Activated T-cell treated with anti-CD3 and anti-CD28 coated beads, Interleukin-2, amount 50 U/mL, for 4 hours (primary cell): Measurements from ENCODE around the gene GPC1. TPM values are rescaled to one million over a fixed set of nuclear protein-coding genes. Genes with fewer than 3 reads are reported as not detected.

Experiments used
- ATAC-seq, 2 donors: fragments of 200-7000 bp; cut with Tn5 transposase; one replicate each; pipeline ENCODE4 v1.10.0; 2021
- DNase-seq: peaks from one replicate; pipeline ENCODE4 v3.0.0-alpha.2; 2020
- H3K27me3 Mint-ChIP-seq: one replicate; pipeline ENCODE4 v1.8.0; 2021; ENCODE audit warnings: low read depth, mixed read lengths
- H3K36me3 Mint-ChIP-seq: one replicate; pipeline ENCODE4 v1.8.0; 2022; ENCODE audit warnings: mixed read lengths; ENCODE audit not compliant: insufficient read depth
- H3K4me1 Mint-ChIP-seq: one replicate; pipeline ENCODE4 v1.8.0; 2021; ENCODE audit warnings: low read depth, mixed read lengths
- H3K4me3 Mint-ChIP-seq: one replicate; pipeline ENCODE4 v1.8.0; 2021; ENCODE audit warnings: mild to moderate bottlenecking, moderate library complexity, mixed read lengths
- H3K9me3 Mint-ChIP-seq: one replicate; pipeline ENCODE4 v1.8.0; 2021; ENCODE audit warnings: mixed read lengths
- total RNA-seq, 3 donors: library from RNA; stranded (reverse); gene quantifications; one replicate each; pipeline ENCODE4 v1.2.1, GENCODE V29; 2021

GPC1 gene
- total RNA-seq, 3 donors from 2014 or later, result 3.7 to 6.3 (median 5.9) TPM

DNA sequence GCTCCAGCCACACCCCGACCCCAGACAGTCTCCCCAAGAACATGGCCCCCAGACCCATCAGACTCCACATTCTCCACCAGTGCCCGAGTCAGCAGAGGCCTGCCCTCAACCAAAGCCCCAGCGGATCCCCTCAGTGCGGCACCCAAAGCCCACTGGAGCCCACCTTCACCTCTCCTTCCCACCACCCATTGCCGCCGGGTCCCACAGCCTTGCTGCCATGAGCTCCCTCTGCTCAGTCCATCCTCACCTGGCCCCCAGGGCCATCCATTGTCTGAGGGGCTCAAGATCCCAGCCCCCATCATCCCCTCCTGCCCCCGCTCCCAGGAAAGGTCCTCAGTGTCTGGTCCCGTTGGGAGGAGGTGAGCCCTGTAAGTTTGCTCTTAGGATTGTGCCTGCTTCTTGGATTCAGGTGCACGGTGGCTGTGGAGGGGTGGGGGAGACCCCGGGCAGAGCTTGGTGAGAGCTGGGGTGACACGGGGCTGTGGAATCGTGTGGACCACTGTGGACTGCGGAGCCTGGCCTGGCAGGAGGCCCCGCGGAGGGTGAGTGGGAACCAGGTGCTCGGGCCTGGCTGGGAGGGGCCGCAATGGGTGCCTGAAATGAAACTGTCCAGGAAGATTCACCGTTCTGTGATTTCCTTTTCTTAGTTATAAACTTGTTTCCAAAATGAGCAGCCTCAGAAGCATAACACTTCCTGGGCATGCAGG is 32.7 kb upstream of the GPC1 start:
- Mint-ChIP-seq H3K27me3 (no peaks in the 10 kb centered on the region), H3K9me3 (no peaks in the 10 kb centered on the region), H3K4me1 (peaks cover 19% of the 10 kb centered on the region), H3K36me3 (no peaks in the 10 kb centered on the region), H3K4me3 (peak overlapping the region; percentile 41)
- no peak for DNase-seq
- peak in 1 of 2 donors; percentile 41 for ATAC-seq

DNA sequence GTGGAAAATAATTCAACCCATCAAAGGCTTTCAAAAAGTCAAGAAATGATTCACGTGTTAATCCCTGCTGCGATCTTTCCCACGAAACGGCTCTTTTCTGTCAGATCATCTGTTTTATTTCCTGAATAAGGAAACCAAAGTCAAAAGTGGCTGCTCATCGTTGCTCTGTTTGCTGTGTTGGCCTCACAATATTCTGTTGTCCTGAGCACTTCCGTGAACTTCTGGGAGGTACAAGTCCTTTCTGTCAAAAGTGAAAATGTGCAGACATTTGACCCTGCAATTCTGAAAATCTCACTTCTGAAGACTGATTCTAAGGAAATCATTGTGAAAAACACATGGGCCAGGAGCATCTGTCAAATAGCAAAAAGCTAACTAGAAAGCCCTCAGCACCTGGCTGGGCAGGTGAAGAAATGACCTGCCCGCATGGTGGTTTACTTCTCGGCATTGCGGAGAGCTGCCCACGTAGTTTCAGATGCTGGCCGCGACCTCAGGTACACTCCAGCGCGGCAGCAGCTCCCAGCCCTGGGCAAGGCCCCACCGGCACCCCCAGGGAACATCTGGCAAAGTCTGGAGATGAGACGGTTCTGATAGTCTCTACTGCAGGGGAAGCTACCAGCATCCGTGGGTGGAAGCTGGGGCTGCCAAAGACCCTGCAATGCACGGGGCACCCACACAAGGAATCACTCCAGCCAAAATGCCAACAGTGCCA is 31.9 kb upstream of the GPC1 start:
- Mint-ChIP-seq H3K36me3 (no peaks in the 10 kb centered on the region), H3K27me3 (no peaks in the 10 kb centered on the region), H3K9me3 (no peaks in the 10 kb centered on the region), H3K4me1 (peaks cover 19% of the 10 kb centered on the region), H3K4me3 (peak overlapping the region; percentile 41)
- ATAC-seq, result peak; percentile 41 to 47
- DNase-seq, result no peak

DNA sequence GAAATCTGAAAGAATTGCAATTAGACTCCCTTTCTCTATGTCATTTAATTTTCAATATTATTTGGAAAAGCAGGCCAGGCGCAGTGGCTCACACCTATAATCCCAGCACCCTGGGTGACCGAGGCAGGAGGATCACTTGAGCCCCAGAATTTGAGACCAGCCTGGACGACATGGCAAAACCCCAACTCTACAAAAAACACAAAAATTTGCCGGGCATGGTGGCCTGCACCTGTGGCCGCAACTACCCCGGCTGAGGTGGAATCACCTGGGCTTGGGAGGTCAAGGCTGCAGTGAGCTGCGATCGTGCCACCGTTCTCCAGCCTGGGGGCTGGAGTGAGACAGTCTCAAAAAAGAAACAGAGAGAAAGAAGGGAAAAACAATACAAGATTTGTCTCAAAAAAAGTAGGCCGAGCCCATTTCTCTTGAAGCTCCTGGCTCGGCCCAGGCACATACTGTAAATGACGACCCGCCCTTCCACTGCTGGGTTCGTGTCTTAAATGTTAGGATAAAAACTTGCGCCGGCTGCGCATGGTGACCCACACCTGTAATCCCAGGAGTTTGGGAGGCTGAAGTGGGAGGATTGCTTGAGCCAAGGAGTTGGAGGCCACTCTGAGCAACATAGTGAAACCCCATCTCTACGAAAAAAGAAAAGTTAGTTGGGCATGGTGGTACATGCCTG is 31.1 kb upstream of the GPC1 start:
- Mint-ChIP-seq H3K4me3 (no peak overlapping the region), H3K36me3 (no peaks in the 10 kb centered on the region), H3K9me3 (no peaks in the 10 kb centered on the region), H3K27me3 (no peaks in the 10 kb centered on the region), H3K4me1 (peaks cover 19% of the 10 kb centered on the region)
- DNase-seq, result no peak
- ATAC-seq, result no peak

DNA sequence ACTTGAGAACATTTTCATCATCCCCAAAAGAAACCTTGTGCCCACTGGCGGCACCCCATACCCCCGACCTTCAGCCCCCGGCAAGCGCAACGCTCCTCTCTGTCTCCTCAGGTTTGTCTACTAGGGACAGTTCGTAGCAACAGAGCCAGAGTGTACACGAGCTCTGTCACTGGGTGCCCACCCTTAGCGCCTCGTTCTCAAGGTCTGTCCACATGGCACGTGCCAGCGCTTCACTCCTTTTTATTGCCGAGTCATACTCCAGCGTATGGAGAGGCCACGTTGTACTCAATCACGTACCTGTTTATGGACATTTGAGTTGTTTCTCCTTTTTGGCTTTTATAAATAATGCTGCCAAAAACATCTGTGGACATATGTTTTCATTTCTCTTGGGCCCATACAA is 30.3 kb upstream of the GPC1 start:
- peaks cover under 1% of the 10 kb centered on the region for H3K27me3 Mint-ChIP-seq
- no peak for ATAC-seq
- DNase-seq, result no peak
- H3K4me3 Mint-ChIP-seq, result no peak overlapping the region
- no peaks in the 10 kb centered on the region for H3K36me3 Mint-ChIP-seq
- no peaks in the 10 kb centered on the region for H3K9me3 Mint-ChIP-seq
- H3K4me1 Mint-ChIP-seq, result peaks cover 19% of the 10 kb centered on the region

DNA sequence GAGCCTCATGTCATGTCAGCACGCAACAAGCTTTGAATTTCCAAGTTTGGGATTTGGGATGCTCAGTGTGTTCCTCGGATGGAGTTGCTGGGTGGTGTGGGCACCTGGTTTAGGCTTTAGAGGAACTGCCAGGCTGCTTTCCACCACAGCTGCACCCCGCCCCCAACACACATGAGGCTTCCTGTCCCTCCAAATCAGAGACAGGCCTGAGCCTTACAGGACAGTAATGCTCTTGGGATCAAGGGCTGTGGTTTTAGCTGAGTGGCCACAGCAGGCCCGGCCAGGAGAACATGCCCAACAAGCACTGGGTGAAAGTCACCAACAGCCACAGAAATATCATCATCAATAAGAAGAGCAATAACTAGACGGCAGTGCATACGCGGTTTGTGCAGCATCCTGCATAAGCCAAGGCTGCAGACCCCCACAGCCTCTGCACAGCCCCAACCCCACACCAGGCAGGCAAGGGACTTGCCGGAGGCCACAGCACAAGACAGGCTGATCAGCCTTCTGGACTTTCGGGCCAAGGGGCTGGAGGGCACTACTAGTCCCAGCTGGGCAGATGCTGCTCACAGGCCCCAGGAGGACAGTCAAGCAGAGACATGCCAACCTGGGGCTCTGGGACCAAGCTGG is 29.7 kb upstream of the GPC1 start:
- DNase-seq (no peak), ATAC-seq (no peak)
- peaks cover 19% of the 10 kb centered on the region for H3K4me1 Mint-ChIP-seq
- peaks cover 4% of the 10 kb centered on the region for H3K27me3 Mint-ChIP-seq
- H3K4me3 Mint-ChIP-seq, result no peak overlapping the region
- H3K9me3 Mint-ChIP-seq, result no peaks in the 10 kb centered on the region
- no peaks in the 10 kb centered on the region for H3K36me3 Mint-ChIP-seq

DNA sequence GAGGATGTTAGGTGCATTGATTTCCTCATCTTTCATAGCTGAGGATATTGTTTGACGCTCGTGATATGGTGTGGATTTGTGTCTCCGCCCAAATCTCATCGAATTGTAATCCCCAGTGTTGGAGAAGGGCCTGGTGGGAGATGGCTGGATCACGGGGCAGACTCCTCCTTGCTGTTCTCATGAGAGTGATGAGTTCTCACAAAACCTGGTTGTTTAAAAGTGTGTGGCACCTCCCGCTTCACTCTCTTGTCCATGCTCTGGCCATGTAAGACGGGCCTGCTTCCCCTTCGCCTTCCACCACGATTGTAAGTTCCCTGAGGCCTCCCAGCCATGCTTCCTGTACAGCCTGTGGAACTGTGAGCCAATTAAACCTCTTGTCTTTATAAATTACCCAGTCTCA is 28.4 kb upstream of the GPC1 start:
- peaks cover 19% of the 10 kb centered on the region for H3K4me1 Mint-ChIP-seq
- H3K36me3 Mint-ChIP-seq, result no peaks in the 10 kb centered on the region
- H3K4me3 Mint-ChIP-seq, result no peak overlapping the region
- ATAC-seq (no peak), DNase-seq (no peak)
- peaks cover 4% of the 10 kb centered on the region for H3K27me3 Mint-ChIP-seq
- no peaks in the 10 kb centered on the region for H3K9me3 Mint-ChIP-seq

DNA sequence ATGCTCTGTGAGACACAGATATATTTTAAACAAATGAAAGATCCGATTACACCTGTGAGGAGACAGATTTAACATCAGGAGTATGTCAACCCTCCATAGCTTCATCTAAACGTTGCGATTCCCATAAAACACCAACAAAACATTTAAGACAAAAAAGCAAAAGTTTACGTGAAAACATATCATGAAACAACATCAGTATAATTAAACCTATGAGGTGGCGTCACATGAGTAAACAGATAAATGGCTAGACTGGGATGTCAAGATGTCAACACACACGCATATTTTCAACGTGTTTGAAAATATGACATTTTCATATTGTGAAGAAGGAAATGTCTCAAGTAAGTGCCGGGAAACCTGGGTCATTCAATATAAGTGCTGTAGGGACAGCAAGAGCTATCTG is 25.5 kb upstream of the GPC1 start:
- H3K4me1 Mint-ChIP-seq, result no peaks in the 10 kb centered on the region
- H3K9me3 Mint-ChIP-seq, result no peaks in the 10 kb centered on the region
- H3K36me3 Mint-ChIP-seq, result no peaks in the 10 kb centered on the region
- no peak for DNase-seq
- no peak overlapping the region for H3K4me3 Mint-ChIP-seq
- peaks cover 4% of the 10 kb centered on the region for H3K27me3 Mint-ChIP-seq
- ATAC-seq, result no peak

DNA sequence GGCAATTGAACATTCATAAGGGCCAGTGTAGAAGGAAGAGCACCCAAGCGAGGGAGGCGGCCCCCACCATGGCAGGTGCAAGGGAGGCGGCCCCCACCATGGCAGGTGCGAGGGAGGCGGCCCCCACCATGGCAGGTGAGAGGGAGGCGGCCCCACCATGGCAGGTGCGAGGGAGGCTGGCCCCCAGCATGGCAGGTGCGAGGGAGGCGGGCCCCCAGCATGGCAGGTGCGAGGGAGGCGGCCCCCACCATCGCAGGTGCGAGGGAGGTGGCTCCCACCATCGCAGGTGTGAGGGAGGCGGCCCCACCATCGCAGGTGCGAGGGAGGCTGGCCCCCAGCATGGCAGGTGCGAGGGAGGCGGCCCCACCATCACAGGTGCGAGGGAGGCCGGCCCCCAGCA is 24.7 kb upstream of the GPC1 start:
- Mint-ChIP-seq H3K27me3 (peaks cover 4% of the 10 kb centered on the region), H3K4me1 (no peaks in the 10 kb centered on the region), H3K9me3 (no peaks in the 10 kb centered on the region), H3K36me3 (no peaks in the 10 kb centered on the region), H3K4me3 (no peak overlapping the region)
- ATAC-seq, result no peak
- no peak for DNase-seq

DNA sequence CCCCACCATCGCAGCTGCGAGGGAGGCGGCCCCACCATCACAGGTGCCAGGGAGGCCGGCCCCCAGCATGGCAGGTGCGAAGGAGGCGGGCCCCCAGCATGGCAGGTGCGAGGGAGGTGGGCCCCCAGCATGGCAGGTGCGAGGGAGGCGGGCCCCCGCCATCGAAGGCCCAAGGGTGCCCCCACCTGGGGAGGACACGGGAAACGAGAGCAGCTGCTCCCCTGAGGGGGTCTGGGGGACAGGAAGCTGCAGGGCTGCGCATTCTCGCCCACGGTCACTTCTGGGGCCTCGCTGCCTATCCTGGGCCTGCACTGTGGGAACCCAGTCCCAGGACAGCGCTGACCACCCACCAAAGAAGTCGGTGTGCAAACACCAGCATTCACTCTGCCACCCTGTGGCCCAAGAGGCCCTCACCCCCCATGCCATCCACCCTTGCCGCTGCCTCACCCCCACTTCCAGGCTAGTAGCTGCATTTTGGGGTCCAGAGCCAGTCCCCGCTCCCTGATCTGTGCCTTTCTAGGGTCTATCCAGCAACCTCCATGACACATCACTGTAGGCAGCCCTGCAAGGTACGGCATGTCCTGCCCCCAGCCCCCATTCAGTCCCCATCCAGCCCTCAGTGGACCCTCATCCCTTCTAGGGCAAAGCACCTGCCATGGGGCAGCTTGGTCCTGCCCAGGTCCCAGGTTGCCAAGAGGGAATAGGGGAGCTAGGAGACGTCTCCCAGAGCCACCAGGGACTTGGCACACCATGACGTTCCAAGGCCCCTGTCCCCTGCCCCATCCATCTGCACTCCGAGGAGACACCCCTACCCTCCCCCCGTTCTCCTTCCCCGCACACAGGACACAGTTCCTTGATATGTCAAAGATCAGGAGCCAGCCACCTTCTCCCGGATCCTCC is 24.0 kb upstream of the GPC1 start:
- H3K36me3 Mint-ChIP-seq, result no peaks in the 10 kb centered on the region
- no peak overlapping the region for H3K4me3 Mint-ChIP-seq
- H3K4me1 Mint-ChIP-seq, result no peaks in the 10 kb centered on the region
- ATAC-seq, result no peak
- peaks cover 4% of the 10 kb centered on the region for H3K27me3 Mint-ChIP-seq
- DNase-seq, result peak; percentile 1
- no peaks in the 10 kb centered on the region for H3K9me3 Mint-ChIP-seq

DNA sequence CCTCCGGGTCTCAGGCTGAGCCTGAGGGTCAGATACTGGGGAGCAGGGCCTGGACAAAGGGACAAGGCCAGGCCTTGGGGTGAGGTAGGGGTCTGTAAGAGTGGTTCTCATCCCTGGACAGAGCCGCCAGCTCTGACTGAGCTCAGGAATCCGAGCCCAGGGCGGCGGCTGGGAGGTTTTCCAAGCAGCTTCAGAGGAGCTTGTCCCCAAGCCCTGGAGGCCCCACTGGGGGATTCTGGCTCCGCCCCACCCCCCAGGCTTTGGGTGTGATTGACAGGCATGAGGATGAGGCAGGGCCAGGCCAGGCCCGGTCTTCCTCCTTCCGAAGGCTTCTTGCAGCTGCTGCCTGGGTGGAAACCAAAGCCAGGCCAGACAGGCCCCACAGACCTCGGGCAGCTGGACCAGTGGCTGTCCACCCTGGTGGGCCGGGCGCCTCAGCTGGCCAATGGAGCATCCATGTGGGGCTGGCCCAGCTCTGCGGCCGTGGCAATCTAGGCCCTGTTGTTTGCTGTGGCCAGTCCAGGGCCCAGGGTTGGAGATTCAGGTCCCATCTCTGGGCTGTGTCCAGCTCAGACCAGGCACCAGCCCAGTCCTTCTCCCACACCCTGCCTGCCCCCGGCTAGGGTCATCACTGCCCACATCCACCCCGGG is 23.1 kb upstream of the GPC1 start:
- peaks cover 4% of the 10 kb centered on the region for H3K27me3 Mint-ChIP-seq
- ATAC-seq (no peak), DNase-seq (peak; percentile 2)
- no peaks in the 10 kb centered on the region for H3K4me1 Mint-ChIP-seq
- H3K9me3 Mint-ChIP-seq, result no peaks in the 10 kb centered on the region
- no peak overlapping the region for H3K4me3 Mint-ChIP-seq
- no peaks in the 10 kb centered on the region for H3K36me3 Mint-ChIP-seq

DNA sequence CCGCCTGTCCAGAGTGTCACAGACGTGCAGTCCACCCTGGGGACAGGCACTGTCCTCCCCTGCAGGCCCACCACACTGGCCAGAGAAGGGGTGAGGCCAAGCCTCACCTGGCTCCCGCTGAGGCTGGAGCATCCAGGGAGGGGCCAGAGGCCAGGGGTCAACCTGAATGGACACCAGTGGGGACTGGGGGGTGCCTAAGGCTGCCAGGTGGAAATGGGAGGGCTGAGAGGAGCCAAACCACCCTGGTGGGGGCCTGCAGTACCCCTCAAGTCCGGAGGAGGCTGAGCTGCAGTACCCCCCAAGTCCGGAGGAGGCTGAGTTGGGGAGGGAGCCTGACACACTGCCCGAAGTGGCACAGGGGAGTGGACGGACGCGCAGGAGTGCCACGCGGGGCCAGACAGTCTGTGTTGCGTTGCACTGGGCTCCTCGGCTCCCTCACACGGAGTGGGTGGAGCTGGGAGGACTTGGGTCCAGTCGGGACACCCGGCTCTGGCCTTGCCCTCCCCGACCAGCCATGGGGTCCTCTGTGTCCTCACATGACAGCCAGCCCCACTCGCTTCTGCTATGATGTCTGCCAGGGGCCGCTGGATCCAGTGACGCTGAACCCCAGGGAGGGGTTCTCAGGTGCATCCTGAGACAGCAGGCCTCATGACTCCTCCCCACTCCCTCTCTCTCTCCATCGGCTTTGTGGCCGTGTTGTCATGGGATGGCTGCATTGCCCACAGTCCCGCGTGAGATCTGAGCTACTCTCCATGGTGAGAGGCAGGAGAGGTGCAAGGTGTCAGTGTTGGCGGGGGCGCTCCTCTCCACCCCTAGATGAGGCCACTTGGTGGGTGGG is 22.3 kb upstream of the GPC1 start:
- H3K36me3 Mint-ChIP-seq, result no peaks in the 10 kb centered on the region
- H3K27me3 Mint-ChIP-seq, result peaks cover 4% of the 10 kb centered on the region
- H3K9me3 Mint-ChIP-seq, result peaks cover under 1% of the 10 kb centered on the region
- H3K4me3 Mint-ChIP-seq, result no peak overlapping the region
- DNase-seq, result peak; percentile 3
- H3K4me1 Mint-ChIP-seq, result no peaks in the 10 kb centered on the region
- no peak for ATAC-seq

DNA sequence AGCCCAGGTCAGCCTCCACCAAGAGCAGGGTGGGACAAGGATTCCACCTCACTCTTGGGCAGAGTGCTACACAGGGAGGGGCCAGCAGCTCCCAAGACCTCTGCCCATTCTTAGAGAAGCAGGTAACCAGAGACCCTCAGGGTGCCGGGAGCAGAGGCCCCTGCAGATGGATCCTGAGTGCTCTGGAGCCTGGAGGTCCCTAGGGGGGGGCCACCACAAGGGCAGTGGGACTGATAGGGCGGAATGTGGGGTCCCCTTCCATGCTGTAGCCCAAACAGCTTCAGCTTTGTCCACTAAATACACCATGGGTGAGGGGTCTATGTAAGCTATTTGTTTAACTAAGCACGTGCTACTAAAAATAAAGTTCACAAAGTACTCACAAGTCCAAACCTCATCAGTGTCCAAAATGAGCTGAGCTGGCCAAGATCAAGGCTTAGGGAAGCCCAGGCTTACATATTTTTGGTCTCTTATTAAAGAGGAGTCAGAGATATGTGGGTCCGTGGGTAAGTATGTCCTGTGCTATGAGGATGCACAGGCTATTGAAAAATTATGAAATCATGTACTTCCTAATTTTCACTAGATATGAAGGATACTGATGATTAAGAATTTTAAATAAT is 21.5 kb upstream of the GPC1 start:
- no peak for ATAC-seq
- no peaks in the 10 kb centered on the region for H3K4me1 Mint-ChIP-seq
- no peak for DNase-seq
- no peaks in the 10 kb centered on the region for H3K36me3 Mint-ChIP-seq
- H3K4me3 Mint-ChIP-seq, result no peak overlapping the region
- H3K9me3 Mint-ChIP-seq, result peaks cover 6% of the 10 kb centered on the region
- peaks cover 4% of the 10 kb centered on the region for H3K27me3 Mint-ChIP-seq
